Measurements from ENCODE around the gene CNIH2.

- TF ChIP-seq ZHX1 (CRISPR knock-in tag; IDR thresholded peaks at IDR 0.05; ENCODE audit: low read depth) = no peak
- TF ChIP-seq HNF4A (CRISPR knock-in tag; IDR thresholded peaks at IDR 0.05) = no peak
- TF ChIP-seq POLR2A (IDR thresholded peaks at IDR 0.05; ENCODE audit: insufficient read depth in 1 of 2, low read depth in 2 of 2, low read length in 2 of 2) = no peak
- no peak for TF ChIP-seq MEIS2 (CRISPR knock-in tag; IDR thresholded peaks at IDR 0.05)
- no peak for TF ChIP-seq CTCF (CRISPR knock-in tag; IDR thresholded peaks at IDR 0.05)
- TF ChIP-seq ZNF761 (CRISPR knock-in tag; conservative IDR thresholded peaks at IDR 0.05) = no peak
- no peak for TF ChIP-seq PLSCR1 (CRISPR knock-in tag; IDR thresholded peaks at IDR 0.05; ENCODE audit: borderline replicate concordance)
- no peak for TF ChIP-seq CHD2 (IDR thresholded peaks at IDR 0.05; ENCODE audit: low read depth, low read length)
- no peak for TF ChIP-seq SRSF9 (IDR thresholded peaks at IDR 0.05; ENCODE audit: borderline replicate concordance, insufficient read depth, low read depth, low read length, poor library complexity, severe bottlenecking)
These were observed 3.0 kb downstream of the CNIH2 start for GRCh38 chr11:66281001-66281400.

All from HepG2 (cell line).